Activated B cell treated with CpG ODN at 0.5 μM for 24 hours (primary cell): ENCODE data around the gene ITPKC. TPM values are rescaled to one million over a fixed set of nuclear protein-coding genes. Genes with fewer than 3 reads are reported as not detected.

ENCODE experiments used
- ATAC-seq: fragments of 200-7000 bp; cut with Tn5 transposase; one replicate; pipeline ENCODE4 v1.10.0; 2021; ENCODE audit warnings: low read depth, mild to moderate bottlenecking, moderate library complexity
- CTCF ChIA-PET: fragments of 350-600 bp; sonication (Branson Sonifier 250); formaldehyde crosslinking; loops from one replicate; lab custom pipeline; 2021; ENCODE audit warnings: antibody characterized with exemption; lab: Charles Lee
- POLR2A ChIA-PET: fragments of 350-600 bp; sonication (Branson Sonifier 250); formaldehyde crosslinking; loops from one replicate; lab custom pipeline; 2021; ENCODE audit warnings: antibody characterized with exemption; lab: Charles Lee
- DNase-seq: peaks from one replicate; pipeline ENCODE4 v3.0.0; 2022
- H3K27ac Mint-ChIP-seq: one replicate; pipeline ENCODE4 v1.8.0; 2020; ENCODE audit warnings: mixed read lengths
- H3K27me3 Mint-ChIP-seq: one replicate; pipeline ENCODE4 v1.8.0; 2021; ENCODE audit warnings: mixed read lengths
- H3K36me3 Mint-ChIP-seq: one replicate; pipeline ENCODE4 v1.8.0; 2021; ENCODE audit warnings: low read depth, mixed read lengths
- H3K4me1 Mint-ChIP-seq: one replicate; pipeline ENCODE4 v1.8.0; 2021; ENCODE audit warnings: mixed read lengths
- H3K4me3 Mint-ChIP-seq: one replicate; pipeline ENCODE4 v1.8.0; 2020; ENCODE audit warnings: mild to moderate bottlenecking, mixed read lengths
- H3K9me3 Mint-ChIP-seq: one replicate; pipeline ENCODE4 v1.8.0; 2020; ENCODE audit warnings: mixed read lengths
- CTCF ChIP-seq: fragments of 200-600 bp; IDR thresholded peaks from one replicate; pipeline ENCODE4 v1.8.0; 2022; ENCODE audit warnings: antibody characterized with exemption, mild to moderate bottlenecking
- intact Hi-C: fragments of 100-400 bp; cut with micrococcal nuclease; formaldehyde crosslinking; loops from one replicate; pipeline ENCODE4 v1.15.1; 2024
- total RNA-seq: library from RNA; stranded (reverse); gene quantifications from 2 replicates; pipeline ENCODE4 v1.2.3, GENCODE V29; 2022

The ITPKC gene
- total RNA-seq, 1 donor from 2014 or later: 13.3 TPM

- Mint-ChIP-seq H3K27me3 (no peaks in the 10 kb centered on the region), H3K4me3 (no peak overlapping the region), H3K27ac (no peak overlapping the region), H3K36me3 (peaks cover 25% of the 10 kb centered on the region), H3K4me1 (peaks cover 3% of the 10 kb centered on the region), H3K9me3 (no peaks in the 10 kb centered on the region)
- ChIA-PET CTCF (interaction anchor here (2.3 kb wide), 1 partner anchor 79 kb away, joined by 6 read pairs; no protein-coding TSS in a partner anchor), POLR2A (interaction anchor here (0.7 to 2.8 kb wide), 5 partner anchors 25 to 828 kb away, joined by 3 to 17 read pairs (median 4); partner anchors contain the start of genes COQ8B, EGLN2, ITPKC and RAB4B)
- DNase-seq (no peak), ATAC-seq (no peak)
- intact Hi-C loops: no loop called here
- TF ChIP-seq CTCF: no peak
Measured at GRCh38 chr19:40742477-40742876, 25.6 kb downstream of the ITPKC start.

DNA sequence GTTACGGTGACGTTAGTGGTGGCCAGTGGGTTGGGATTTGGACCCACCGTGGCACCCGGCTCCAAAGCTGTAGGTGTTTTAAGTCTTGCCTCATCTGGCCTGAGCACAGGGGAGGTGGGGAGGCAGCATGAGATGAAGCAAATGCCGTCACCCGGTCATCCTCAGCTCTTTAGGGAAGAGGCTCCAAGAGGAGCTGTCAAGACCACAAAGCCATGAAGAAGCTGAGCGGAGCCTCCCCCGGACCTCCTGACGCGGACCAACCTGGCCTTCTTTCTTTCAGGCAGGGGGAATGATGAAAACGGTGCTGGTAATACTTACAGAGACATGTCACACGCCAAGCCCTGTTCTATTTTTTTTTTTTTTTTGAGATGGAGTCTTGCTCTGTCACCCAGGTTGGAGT, 26.0 kb downstream of the ITPKC start:
- POLR2A ChIA-PET: interaction anchor here (0.7 to 2.8 kb wide), 4 partner anchors 26 to 827 kb away, joined by 3 to 17 read pairs (median 4); partner anchors contain the start of genes COQ8B, EGLN2, ITPKC and RAB4B

DNA sequence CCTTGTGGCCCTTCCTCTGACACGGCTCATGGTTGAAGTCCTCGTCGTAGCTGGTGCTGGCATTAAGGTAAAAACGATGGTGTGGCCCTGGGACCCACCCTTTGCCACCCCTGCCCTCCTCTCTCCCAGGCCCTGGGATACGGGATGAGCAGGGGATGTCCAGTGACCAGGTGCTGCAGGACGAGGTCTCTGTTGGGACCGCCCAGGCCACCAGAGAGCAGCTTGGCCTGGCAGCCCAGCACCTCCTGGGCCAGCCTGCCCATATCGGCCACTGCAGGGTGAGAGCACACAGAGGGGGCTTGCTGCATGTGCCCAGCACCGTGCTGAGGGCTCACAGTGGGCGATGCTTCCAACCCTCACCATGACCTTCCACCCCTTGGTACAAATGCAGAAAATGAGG, 27.0 kb downstream of the ITPKC start:
- no peak for TF ChIP-seq CTCF
- POLR2A ChIA-PET: interaction anchor here (0.6 to 2.8 kb wide), 5 partner anchors 14 to 38 kb away, joined by 3 to 17 read pairs (median 5); partner anchors contain the start of genes COQ8B, ITPKC and RAB4B
- H3K36me3 Mint-ChIP-seq: peaks cover 17% of the 10 kb centered on the region

More for the DNA sequence above, 26.0 kb downstream of the ITPKC start:
- Mint-ChIP-seq H3K36me3 (peaks cover 23% of the 10 kb centered on the region), H3K9me3 (no peaks in the 10 kb centered on the region), H3K4me1 (peaks cover 3% of the 10 kb centered on the region), H3K27ac (no peak overlapping the region), H3K4me3 (no peak overlapping the region), H3K27me3 (no peaks in the 10 kb centered on the region)
- TF ChIP-seq CTCF: no peak
- no peak for ATAC-seq
- CTCF ChIA-PET: interaction anchor here (2.3 to 3.0 kb wide), 2 partner anchors 64 to 79 kb away, joined by 6 to 10 read pairs; no protein-coding TSS in a partner anchor
- DNase-seq: no peak
- intact Hi-C loops: no loop called here

DNA sequence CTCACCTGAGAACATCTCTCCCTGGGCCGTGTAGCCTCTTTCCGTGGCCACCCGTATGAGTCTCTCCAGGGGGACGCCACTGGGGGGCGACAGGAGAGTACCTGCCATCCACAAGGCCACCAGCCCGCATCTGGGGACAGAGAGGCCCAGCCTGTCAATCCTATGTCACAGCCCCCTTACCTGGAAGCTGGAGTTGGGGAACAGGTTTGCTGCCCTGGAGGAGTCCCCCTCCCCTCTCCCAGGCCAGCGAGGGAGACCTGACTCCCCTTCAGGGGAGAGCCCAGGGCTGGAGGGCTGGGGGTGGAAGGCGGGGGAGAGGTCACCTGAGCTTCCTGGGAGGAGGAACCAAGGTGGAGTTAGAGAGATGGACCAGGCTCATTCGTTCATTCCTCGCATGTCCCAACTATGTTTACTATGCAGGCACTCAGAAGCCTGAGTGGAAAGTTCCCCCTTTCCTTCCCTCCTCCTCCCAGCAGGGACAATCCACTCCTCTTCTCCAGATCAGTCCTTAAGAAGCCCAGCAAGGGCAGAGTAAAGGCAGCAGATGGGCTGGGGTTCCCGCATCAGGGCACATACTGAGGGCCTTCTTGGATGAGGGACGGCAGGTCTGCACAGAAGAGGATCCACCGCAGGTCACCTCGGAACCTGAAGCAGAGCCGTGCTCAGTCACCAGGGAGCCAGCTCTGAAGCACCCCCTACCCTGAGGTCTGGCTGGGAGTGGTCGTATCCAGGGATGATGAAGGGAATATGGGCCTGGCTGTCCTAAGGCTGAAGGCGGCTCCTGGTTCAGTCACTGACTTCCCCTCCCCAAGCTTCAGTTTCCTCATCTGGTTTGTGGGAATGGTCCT, 27.9 kb downstream of the ITPKC start:
- ChIA-PET POLR2A (interaction anchor here (0.6 to 2.8 kb wide), 5 partner anchors 13 to 432 kb away, joined by 3 to 17 read pairs (median 5); partner anchors contain the start of genes COQ8B, ITPKC and RAB4B), CTCF (interaction anchor here (0.7 to 3.0 kb wide), 4 partner anchors 62 to 79 kb away, joined by 3 to 10 read pairs (median 3); no protein-coding TSS in a partner anchor)
- Mint-ChIP-seq H3K4me1 (peaks cover 16% of the 10 kb centered on the region), H3K36me3 (peaks cover 11% of the 10 kb centered on the region), H3K27me3 (no peaks in the 10 kb centered on the region), H3K27ac (no peak overlapping the region), H3K9me3 (no peaks in the 10 kb centered on the region), H3K4me3 (no peak overlapping the region)
- ATAC-seq: peak; percentile 25
- intact Hi-C loops: no loop called here
- no peak for DNase-seq
- no peak for TF ChIP-seq CTCF

More for the DNA sequence above, 27.0 kb downstream of the ITPKC start:
- CTCF ChIA-PET: interaction anchor here (1.0 to 3.0 kb wide), 2 partner anchors 63 to 78 kb away, joined by 3 to 10 read pairs; no protein-coding TSS in a partner anchor
- peaks cover 8% of the 10 kb centered on the region for H3K4me1 Mint-ChIP-seq
- H3K4me3 Mint-ChIP-seq: no peak overlapping the region
- ATAC-seq: no peak
- no peak overlapping the region for H3K27ac Mint-ChIP-seq
- no peak for DNase-seq
- H3K9me3 Mint-ChIP-seq: no peaks in the 10 kb centered on the region
- no peaks in the 10 kb centered on the region for H3K27me3 Mint-ChIP-seq
- intact Hi-C loops: no loop called here
